GM18519 (cell line): ENCODE data around the gene KRTAP12-1.

Source experiments
- ATAC-seq: cut with Tn5 transposase; IDR thresholded peaks from one replicate; pipeline ENCODE4 v1.9.1; 2021; ENCODE audit warnings: mild to moderate bottlenecking, moderate library complexity; ENCODE audit not compliant: unreplicated experiment, low FRiP score

KRTAP12-1 gene

GRCh38 chr21:44711327-44712202, 29.6 kb upstream of the KRTAP12-1 start, which contains the start of gene TSPEAR:
Gene TSPEAR, minus strand, starts transcription at chr21:44711572. Its CDS starts 58 bp downstream, at chr21:44711514.
- ATAC-seq, result no peak

- no peak for ATAC-seq
These were observed 28.9 kb upstream of the KRTAP12-1 start for GRCh38 chr21:44710756-44711326.

- no peak for ATAC-seq
These were observed 28.3 kb upstream of the KRTAP12-1 start for GRCh38 chr21:44710294-44710665.

GRCh38 chr21:44709426-44710293, 27.7 kb upstream of the KRTAP12-1 start:
- ATAC-seq, result no peak

- no peak for ATAC-seq
These were observed 27.0 kb upstream of the KRTAP12-1 start for GRCh38 chr21:44708866-44709425.

- no peak for ATAC-seq
These were observed 26.4 kb upstream of the KRTAP12-1 start for GRCh38 chr21:44708213-44708865.

GRCh38 chr21:44706706-44707581, 25.0 kb upstream of the KRTAP12-1 start:
- ATAC-seq, result no peak

GRCh38 chr21:44706026-44706705, 24.2 kb upstream of the KRTAP12-1 start:
- no peak for ATAC-seq

GRCh38 chr21:44704636-44705001, 22.7 kb upstream of the KRTAP12-1 start:
- ATAC-seq, result no peak

- ATAC-seq, result no peak
These were observed 22.0 kb upstream of the KRTAP12-1 start for GRCh38 chr21:44703731-44704635.

- ATAC-seq, result no peak
These were observed 21.2 kb upstream of the KRTAP12-1 start for GRCh38 chr21:44702973-44703730.

GRCh38 chr21:44702111-44702972, 20.4 kb upstream of the KRTAP12-1 start:
- ATAC-seq, result no peak

GRCh38 chr21:44701541-44701940, 19.6 kb upstream of the KRTAP12-1 start:
- no peak for ATAC-seq

- no peak for ATAC-seq
These were observed 19.0 kb upstream of the KRTAP12-1 start for GRCh38 chr21:44701023-44701400.

- ATAC-seq, result no peak
These were observed 18.4 kb upstream of the KRTAP12-1 start for GRCh38 chr21:44700101-44701022.
